LNCaP clone FGC (cell line): ENCODE results near the gene ULK2.
A peak's percentile ranks its signal among the peaks of the same experiment; 100 is the strongest.

ENCODE experiments used
- DNase-seq: peaks from one replicate; pipeline ENCODE4 v3.0.0-alpha.2; 2011; ENCODE audit warnings: low read depth
- H3K4me3 ChIP-seq: 2 replicates; pipeline ENCODE4 v1.5.1; 2011; ENCODE audit warnings: mild to moderate bottlenecking, low read depth, low read length, control low read depth
- CTCF ChIP-seq: IDR thresholded peaks from 2 replicates; pipeline ENCODE4 v1.5.1; 2012; ENCODE audit warnings: mild to moderate bottlenecking; ENCODE audit not compliant: control insufficient read depth, insufficient read depth; ENCODE audit errors: extremely low read depth

ULK2 gene

GRCh38 chr17:19753051-19753509 lies 114.7 kb downstream of the ULK2 start:
- H3K4me3 ChIP-seq, result no peak overlapping the region
- TF ChIP-seq CTCF, result no peak
- peak; percentile 62 for DNase-seq

GRCh38 chr17:19752216-19753050 lies 115.3 kb downstream of the ULK2 start:
- no peak for DNase-seq
- no peak overlapping the region for H3K4me3 ChIP-seq
- TF ChIP-seq CTCF, result no peak

GRCh38 chr17:19750835-19751234 lies 116.9 kb downstream of the ULK2 start:
- DNase-seq, result no peak
- TF ChIP-seq CTCF, result no peak
- H3K4me3 ChIP-seq, result no peak overlapping the region

- no peak for DNase-seq
- no peak for TF ChIP-seq CTCF
- H3K4me3 ChIP-seq, result no peak overlapping the region
These were observed 117.6 kb downstream of the ULK2 start for GRCh38 chr17:19750020-19750572.

- TF ChIP-seq CTCF, result no peak
- no peak overlapping the region for H3K4me3 ChIP-seq
- DNase-seq, result no peak
These were observed 118.9 kb downstream of the ULK2 start for GRCh38 chr17:19748807-19749193.

- no peak within 1 kb of the TSS for H3K4me3 ChIP-seq
- TF ChIP-seq CTCF, result no peak
- DNase-seq, result no peak
These were observed 119.6 kb downstream of the ULK2 start, which contains the start of gene ALDH3A1 for GRCh38 chr17:19747829-19748806. TSS of gene ALDH3A1 (minus strand) at chr17:19748298. CDS start at chr17:19745129, 3,169 bp downstream.
